Fibroblast of mammary gland (primary cell): Measurements from ENCODE around the gene HDAC1.
"Not testable (repeated sequence)": the region's sequence is repeated elsewhere in the genome, so short reads cannot be mapped to it uniquely, and the experiment has no call there.

ENCODE experiments used
- DNase-seq: peaks from one replicate; pipeline ENCODE4 v3.0.0-alpha.2; 2010; ENCODE audit warnings: low read depth
- H3K4me3 ChIP-seq: 2 replicates; pipeline ENCODE4 v1.5.1; 2011; ENCODE audit warnings: low read depth, mild to moderate bottlenecking, low read length, moderate library complexity; ENCODE audit not compliant: control insufficient read depth
- TF ChIP-seq, protein P1 (sequence below): conservative IDR thresholded peaks from 2 replicates; pipeline ENCODE4 v1.5.1; 2011; ENCODE audit warnings: low read depth, low read length, inconsistent platforms; ENCODE audit not compliant: control insufficient read depth, insufficient read depth

HDAC1 gene

GRCh38 chr1:32276032-32276782 is 15.7 kb upstream of the HDAC1 start:
- TF ChIP-seq, protein P1, sequence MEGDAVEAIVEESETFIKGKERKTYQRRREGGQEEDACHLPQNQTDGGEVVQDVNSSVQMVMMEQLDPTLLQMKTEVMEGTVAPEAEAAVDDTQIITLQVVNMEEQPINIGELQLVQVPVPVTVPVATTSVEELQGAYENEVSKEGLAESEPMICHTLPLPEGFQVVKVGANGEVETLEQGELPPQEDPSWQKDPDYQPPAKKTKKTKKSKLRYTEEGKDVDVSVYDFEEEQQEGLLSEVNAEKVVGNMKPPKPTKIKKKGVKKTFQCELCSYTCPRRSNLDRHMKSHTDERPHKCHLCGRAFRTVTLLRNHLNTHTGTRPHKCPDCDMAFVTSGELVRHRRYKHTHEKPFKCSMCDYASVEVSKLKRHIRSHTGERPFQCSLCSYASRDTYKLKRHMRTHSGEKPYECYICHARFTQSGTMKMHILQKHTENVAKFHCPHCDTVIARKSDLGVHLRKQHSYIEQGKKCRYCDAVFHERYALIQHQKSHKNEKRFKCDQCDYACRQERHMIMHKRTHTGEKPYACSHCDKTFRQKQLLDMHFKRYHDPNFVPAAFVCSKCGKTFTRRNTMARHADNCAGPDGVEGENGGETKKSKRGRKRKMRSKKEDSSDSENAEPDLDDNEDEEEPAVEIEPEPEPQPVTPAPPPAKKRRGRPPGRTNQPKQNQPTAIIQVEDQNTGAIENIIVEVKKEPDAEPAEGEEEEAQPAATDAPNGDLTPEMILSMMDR: no peak
- DNase-seq: no peak
- no peak overlapping the region for H3K4me3 ChIP-seq

DNA sequence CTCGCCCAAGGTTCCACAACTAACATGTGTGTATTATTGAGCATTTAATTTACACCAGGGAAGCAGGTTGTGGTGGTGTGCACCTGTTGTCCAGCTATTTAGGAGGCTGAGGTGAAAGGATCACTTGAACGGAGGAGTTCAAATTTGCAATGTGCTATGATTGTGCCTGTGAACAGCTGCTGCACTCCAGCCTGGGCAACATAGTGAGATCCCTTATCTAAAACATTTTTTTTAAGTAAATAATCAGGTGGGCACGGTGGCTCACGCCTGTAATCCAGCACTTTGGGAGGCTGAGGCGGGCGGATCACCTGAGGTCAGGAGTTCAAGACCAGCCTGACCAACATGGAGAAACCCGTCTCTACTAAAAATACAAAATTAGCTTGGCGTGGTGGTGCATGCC is 7.1 kb upstream of the HDAC1 start:
- H3K4me3 ChIP-seq: not testable (repeated sequence)

DNA sequence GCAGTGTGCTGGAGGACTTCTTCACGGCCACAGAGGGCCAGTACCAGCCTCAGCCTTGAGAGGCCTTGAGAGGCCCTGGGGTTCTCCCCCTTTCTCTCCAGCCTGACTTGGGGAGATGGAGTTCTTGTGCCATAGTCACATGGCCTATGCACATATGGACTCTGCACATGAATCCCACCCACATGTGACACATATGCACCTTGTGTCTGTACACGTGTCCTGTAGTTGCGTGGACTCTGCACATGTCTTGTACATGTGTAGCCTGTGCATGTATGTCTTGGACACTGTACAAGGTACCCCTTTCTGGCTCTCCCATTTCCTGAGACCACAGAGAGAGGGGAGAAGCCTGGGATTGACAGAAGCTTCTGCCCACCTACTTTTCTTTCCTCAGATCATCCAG is 6.2 kb upstream of the HDAC1 start:
- H3K4me3 ChIP-seq: no peak overlapping the region
- no peak for DNase-seq
- TF ChIP-seq, protein P1: no peak

More for the DNA sequence above, 7.1 kb upstream of the HDAC1 start:
- DNase-seq: not testable (repeated sequence)

DNA sequence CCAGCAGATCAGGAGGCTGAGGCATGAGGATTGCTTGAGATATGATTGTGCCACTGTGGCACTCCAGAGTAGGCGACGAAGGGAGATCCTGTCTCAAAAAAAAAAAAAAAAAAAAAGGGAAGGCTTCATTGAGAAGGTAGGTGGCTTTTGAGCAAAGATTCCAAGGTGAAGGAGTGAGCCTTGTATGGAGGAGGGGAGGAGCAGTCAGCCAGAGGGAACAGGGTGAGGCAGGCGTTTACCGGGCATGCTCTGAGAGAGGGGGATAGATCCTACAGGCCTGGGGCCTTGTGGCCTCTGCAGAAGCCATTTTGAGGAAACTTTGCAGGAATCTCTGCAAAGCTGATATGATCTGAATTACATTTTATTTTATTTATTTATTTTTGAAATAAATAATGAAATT is 5.1 kb upstream of the HDAC1 start:
- no peak for DNase-seq
- no peak overlapping the region for H3K4me3 ChIP-seq
- TF ChIP-seq, protein P1: no peak

DNA sequence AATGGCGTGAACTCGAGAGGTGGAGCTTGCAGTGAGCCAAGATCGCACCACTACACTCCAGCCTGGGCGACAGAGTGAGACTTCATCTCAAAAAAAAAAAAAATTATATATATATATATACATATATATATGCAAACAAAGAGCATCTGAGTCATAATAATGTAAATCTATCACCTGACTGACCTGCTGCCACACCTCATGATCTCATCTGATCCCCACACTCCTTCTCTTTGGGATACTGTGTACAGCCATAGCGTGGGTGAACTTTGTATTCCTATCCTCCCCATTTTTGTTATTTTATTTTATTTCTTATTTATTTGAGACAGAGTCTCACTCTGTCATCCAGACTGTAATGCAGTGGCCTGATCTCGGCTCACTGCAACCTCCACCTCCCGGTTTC is 2.6 kb upstream of the HDAC1 start:
- no peak overlapping the region for H3K4me3 ChIP-seq
- DNase-seq: no peak
- TF ChIP-seq, protein P1: no peak

DNA sequence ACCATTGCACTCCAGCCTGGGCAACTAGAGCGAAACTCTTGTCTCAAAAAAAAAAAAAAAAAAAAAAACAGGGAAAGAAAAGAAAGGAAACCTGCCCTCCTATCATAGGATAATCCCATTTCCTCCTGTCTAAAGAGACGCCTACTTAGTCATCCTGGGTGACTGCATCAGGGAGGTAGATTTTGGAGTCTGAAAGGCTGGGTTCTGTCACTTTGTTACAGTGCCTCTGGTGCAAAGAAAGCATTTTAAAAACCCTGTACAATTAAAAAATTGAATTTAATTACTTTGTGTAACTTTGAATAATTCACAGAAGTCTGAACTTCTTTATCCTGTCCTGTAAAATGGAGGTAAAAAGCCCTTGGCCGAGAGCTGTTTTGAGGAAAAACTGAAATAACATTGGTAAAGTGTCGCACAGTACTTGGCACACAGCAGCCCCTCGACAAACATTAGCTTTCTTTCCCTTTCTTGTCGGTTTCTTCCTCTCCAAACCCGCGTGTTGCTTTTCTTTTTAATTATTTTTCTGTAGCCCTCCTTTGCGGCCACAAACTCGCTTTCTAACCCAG is 657 bp upstream of the HDAC1 start:
- peak; percentile 58 for DNase-seq
- TF ChIP-seq, protein P1: no peak
- H3K4me3 ChIP-seq: peak overlapping the region; percentile 91

DNA sequence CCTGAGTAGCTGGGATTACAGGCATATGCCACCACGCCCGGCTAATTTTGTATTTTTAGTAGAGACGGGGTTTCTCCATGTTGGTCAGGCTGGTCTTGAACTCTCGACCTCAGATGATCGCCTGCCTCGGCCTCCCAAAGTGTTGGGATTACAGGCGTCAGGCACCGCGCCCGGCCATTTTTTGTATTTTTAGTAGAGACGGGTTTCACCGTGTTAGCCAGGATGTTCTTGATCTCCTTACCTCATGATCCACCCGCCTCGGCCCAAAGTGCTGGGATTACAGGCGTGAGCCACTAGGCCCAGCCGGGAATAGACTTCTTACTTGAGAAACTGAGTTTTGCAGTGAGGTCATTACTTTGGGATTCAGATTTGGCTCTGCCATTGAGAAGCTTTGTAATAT is 6.3 kb downstream of the HDAC1 start:
- DNase-seq: not testable (repeated sequence)

GRCh38 chr1:32299327-32299726 is 7.4 kb downstream of the HDAC1 start:
- TF ChIP-seq, protein P1: no peak
- H3K4me3 ChIP-seq: no peak overlapping the region
- DNase-seq: no peak

More for the DNA sequence above, 6.3 kb downstream of the HDAC1 start:
- H3K4me3 ChIP-seq: not testable (repeated sequence)
